Activated CD4-positive, alpha-beta T cell treated with anti-CD3 and anti-CD28 coated beads, Interleukin-2, amount 50 U/mL, for 4 hours (primary cell): ENCODE measurements around the gene MYH16.
"Not testable (repeated sequence)": the region's sequence is repeated elsewhere in the genome, so short reads cannot be mapped to it uniquely, and the experiment has no call there.

ENCODE experiments used
- DNase-seq, 2 experiments: peaks; one replicate each; pipeline ENCODE4 v3.0.0-alpha.2; 2020

Gene MYH16

DNA sequence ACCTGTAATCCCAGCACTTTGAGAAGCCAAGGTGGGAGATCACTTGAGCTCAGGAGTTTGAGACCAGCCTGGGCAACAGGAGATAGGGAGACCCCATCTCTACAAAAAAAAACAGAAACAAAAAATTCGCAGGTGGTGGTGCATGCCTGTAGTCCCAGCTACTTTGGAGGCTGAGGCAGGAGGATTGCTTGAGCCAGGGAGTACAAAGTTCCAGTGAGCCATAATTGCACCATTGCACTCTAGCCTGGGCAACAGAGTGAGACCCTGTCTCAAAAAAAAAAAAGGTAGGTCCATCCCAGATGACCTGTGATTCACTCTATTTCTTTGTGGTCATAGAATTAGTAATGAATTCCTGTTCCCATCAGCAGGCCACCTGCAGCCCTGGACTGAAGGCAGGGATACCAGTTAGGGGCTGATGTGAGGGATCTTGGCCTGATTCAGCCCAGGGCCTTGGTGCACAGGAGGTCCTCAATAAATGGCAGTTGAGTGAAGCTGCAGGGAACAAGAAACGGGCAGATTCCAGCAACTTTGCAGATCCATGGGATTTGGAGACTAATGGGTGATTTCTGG lies at the start of gene MYH16:
TSS of gene MYH16 (plus strand) at position 364 of the 570 bp plus-strand sequence.
- no peak for DNase-seq

DNA sequence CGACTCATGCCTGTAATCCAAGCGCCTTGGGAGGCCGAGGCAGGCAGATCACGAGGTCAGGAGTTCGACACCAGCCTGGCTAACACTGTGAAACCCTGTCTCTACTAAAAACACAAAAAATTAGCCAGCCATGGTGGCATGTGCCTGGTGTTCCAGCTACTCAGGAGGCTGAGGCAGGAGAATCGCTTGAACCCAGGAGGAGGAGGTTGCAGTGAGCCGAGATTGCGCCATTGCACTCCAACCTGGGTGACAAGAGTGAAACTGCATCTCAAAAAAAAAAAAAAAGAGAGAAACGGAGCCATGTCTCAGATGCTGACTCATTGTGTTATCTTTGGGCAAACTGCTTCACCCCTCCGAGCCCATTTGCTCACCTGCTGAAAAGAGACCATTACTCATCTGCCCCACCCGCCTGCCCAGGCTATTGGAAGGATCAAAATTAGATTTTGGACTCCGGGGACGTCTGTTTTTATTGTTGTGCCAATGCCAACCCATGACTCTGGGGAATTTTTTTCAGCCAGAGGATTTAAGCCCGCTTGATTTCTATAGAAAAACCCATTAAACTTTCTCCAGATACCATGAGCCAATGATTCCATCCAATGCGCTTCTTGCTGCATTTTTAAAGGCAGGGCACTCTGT lies 48.3 kb upstream of the MYH16 start:
- not testable (repeated sequence) for DNase-seq

DNA sequence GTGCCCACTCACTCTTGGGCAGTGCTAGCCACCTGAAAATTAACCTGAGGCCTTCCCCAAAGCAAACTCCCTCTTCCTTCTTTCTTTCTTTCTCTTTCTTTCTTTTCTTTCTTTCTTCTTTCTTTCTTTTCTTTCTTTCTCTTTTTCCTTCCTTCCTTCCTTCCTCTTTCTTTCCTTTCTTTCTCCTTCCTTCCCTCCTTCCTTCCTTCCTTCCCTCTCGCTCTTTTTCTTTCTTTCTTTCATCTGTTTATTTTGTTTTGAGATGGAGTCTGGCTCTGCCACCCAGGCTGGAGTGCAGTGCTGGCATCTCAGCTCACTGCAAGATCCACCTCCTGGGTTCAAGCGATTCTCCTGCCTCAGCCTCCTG lies 47.8 kb upstream of the MYH16 start:
- no peak for DNase-seq

DNA sequence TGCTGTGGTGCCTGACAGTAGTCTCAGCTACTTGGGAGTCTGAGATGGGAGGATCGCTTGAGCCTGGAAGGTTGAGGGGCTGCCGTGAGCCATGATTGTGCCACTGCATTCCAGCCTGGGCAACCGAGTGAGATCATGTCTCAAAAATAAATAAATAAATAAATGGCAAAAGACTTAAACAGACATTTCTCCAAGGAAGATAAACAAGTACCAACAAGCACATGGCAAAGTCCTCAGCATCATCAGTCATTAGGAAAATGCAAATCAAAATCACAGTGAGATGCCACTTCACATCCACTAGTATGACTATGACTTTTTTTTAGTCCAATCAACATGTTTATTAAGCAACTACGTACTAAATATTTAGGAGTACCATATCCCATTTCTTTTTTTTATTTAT lies 43.4 kb upstream of the MYH16 start:
- DNase-seq, result no peak

DNA sequence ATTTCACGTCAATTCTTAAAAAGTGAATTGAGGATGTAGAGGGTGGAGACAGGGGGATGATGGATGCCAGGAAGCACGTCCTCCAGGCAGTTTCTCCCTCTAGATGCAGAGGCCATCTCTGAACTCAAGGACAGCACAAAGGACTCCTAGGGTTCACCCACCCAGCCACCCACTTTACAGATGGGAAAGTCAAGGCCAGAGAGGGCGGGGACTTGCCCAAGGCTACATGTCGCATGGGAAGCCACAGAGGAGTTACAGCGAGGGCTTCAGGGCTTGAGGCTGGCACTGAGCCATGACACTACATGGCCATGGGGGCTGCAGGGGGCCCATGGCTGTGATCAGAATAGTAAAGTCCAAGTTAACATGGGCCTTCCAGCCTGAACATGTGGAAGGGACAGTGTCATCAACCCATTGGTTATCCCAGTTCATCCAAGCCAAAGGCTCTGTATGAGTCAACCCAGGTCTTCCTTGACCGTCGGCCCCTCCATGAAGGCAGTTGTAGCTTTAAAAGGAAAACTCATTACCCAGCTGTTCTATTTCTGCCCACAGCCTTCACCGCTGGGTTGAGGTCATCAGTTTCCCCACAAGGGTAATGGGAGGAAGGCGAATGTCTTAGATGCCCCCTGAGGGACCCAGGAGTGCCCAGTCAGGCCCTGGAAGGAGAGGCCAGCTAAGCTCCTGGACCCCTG lies 40.4 kb upstream of the MYH16 start:
- no peak for DNase-seq

DNA sequence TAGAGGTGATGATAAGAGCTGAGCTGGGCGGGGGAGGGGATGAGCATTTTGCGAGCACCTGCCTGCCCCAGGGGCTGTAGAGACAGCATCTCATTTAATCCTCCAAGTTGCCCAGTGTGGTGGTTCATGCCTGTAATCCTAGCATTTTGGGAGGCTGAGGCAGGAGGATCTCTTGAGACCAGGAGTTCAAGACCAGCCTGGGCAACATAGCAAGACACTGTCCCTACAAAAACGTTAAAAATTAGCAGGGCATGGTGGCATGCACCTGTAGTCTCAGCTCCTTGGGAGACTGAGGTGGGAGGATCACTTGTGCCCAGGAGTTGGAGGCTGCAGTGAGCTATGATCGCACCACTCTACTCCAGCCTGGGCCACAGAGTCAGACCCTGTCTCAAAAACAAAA lies 39.7 kb upstream of the MYH16 start:
- DNase-seq, result not testable (repeated sequence)

DNA sequence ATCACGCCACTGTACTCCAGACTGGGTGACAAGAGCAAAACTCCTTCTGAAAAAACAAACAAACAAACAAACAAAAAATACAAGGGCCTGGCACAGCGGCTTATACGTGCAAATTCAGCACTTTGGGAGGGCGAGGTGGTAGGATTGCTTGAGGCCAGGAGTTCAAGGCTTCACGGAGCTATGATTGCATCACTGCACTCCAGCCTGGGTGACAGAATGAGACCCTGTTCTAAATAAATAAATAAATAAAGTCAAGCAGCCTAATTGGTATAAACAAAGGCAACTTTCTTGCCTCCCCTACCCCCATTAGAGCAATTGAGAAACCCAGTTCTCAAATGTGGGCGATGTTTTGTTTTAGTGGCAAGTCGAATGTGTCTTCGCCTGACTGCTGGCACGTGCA lies 38.5 kb upstream of the MYH16 start:
- no peak for DNase-seq

DNA sequence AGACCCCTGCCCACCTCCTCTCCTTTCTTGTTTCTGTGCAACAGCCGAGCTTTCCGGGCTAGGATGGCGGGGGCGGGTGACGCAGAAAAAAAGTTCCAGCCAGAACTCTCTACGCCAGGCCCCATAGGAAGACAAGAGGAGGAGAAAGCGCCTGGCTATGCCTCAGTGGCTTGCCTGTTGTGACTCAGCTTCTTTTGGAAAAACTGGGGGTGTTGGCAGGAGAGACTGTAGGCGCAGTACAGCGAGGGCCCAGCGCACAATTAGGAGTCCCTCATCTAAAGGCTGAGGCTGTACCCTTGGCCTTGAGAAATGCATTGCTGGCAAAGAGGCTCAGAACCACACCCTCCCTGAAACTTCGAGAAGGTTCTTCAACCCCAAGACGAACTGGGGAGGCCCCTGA lies 36.7 kb upstream of the MYH16 start:
- no peak for DNase-seq

DNA sequence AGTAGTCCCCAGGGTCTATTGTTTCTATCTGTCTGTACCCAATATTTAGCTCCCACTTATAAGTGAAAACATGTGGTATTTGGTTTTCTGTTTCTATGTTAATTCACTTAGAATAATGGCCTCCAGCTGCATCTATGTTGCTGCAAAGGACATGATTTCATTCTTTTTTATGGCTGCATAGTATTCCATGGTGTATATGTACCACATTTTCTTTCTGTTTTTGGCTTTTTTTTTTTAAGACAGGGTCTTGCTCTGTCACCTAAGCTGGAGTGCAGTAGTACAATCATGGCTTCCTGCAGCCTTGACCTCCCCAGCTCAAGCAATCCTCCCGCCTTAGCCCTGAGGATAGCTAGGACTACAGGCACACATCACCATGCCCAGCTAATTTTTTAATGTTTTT lies 34.8 kb upstream of the MYH16 start:
- not testable (repeated sequence) for DNase-seq

DNA sequence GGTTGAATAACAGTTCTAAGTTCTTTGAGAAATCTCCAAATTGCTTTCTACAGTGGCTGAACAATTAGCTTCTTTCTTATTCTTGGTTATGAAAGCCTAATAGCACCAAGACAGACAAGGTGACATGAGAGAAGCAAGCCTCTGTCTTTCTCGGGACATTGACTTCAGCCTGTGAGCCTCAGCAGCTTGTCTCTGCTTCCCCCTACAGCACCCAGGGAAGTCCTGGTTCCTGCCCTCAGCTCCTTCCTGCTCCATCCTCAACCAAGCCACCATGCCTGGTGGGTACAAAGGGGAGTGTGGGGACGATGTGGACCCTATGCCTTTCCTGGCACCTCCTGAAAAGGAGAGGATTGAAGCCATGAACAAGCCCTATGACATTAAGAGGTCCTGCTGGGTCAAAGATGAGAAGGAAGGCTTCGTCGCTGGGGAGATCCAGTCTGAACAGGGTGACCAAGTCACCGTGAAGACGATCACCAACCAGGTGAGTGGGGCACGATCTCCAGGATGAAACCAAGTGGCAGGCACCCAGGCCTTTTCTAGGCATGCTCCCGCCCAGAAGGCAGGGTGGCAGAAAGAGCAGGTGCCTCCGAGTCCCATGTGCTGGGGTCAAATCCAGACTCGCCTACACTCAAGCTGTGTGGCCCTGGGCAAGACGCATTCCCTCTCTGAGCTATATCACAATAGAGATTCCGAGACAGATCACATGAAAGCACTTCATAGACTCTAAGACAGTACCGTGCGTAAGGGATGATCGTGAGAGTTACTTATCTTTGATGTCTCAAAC lies 33.9 kb upstream of the MYH16 start:
- no peak for DNase-seq

DNA sequence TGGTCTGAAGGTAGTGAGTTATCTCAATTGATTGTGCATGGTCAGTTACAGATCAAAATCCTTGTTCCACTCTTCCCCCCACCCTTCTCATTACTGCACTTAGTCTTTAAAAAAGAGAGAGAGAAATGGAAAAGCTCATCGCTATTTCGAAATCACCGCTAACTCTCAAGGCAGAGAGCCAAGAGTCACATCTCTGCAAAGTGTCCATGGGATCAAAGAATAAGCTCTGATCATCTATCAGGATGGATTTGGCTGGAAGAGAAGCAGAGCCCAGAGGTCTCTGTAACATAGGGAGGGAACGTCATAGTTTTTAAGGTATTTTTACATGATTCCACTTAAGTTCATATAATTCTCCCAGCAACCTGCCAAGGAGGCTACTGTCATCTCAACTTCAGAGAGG lies 30.0 kb upstream of the MYH16 start:
- DNase-seq, result no peak

DNA sequence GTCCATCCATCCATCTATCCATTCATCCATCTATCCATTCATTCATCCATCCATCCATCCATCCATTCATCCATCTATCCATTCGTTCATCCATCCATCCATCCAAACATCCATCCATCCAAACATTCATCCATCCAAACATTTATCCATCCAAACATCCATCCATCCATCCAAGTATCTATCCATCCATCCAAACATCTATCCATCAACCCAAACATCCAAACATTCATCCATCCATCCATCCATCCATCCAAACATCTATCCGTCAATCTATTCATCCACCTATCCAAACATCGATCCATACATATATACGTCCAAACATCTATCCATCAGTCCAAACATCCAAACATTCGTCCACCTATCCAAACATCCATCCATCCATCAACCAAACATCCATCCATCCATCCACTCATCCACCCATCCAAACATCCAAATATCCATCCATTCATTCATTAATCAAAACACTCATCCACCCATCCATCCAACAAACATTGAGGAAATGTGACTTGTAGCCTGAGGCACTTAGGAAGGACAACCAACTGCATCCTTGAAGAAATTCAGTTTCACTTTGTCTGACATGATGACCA lies 28.8 kb upstream of the MYH16 start:
- DNase-seq, result no peak

DNA sequence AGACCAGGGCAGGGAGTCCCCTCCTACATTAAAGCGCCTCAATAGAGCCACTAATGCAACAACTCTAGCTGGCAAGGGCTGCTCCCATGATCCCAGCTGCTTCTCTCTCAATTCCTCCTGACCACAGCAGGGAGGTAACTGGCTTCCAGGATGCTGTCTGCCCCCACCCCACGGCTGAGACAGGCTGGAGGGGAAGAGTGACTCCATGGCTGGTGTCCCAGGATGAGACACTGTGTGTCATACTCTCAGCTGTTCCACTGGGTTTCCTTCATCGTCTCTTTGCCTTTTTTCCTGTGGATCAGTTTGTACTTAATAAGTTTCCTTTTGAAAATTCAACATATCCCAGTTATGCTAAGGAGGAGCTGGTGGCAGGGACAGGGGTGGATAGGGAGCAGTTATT lies 27.7 kb upstream of the MYH16 start:
- DNase-seq, result no peak

DNA sequence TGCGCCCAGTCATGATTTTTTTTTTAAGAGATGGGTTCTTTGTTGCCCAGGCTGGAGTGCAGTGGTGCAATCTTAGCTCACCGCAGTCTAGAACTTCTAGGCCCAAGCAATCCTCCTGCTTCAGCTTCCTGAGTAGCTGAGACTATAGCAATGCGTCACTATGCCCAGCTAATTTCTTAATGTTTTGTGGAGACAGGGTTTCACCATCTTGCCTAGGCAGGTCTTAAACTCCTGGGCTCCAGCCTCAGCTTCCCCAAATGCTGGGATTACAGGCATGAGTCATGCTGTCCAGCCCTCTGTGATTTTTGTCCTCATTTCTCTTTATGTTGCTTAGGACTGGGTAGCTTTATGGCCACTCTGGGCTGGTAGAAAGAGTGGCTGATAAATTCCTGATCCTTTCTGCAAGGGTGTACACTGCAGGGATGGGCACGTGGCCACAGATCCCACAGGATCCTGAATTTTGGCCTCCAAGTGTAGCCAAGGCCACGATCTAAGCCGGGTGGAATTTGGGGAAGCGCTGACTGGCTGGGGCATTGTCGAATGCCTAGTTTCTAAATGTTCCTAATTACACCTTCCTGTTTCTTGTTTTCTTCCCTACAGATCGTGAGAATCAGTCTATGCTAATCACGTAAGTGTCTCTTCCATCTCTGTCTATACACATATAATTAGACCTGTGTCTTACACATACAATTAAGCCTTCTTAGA lies 24.1 kb upstream of the MYH16 start:
- no peak for DNase-seq

DNA sequence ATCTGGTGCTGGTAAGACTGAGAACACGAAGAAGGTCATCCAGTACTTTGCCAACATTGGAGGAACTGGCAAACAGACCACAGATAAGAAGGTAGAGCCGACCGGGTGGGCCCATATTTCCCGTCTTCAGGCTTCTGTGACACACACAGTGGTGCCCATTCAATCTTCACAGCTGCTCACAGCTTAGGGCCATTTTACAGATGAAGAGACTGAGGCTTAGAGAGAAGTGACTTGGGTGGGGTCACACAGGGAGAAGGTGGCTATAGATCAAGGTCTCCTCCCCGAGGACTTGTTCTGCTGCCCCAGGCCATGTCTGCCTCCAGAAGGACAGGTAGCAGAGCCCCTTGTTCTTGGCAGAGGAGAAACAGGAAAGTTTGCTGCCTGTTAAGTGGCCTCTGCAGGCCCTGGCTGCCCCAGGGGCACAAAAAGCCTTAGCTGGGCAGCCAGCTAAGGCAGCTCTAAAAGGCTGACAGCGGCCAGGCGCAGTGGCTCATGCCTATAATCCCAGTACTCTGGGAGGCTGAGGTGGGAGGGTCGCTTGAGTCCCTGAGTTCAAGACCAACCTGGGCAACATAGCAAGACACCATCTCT lies 22.6 kb upstream of the MYH16 start:
- no peak for DNase-seq

DNA sequence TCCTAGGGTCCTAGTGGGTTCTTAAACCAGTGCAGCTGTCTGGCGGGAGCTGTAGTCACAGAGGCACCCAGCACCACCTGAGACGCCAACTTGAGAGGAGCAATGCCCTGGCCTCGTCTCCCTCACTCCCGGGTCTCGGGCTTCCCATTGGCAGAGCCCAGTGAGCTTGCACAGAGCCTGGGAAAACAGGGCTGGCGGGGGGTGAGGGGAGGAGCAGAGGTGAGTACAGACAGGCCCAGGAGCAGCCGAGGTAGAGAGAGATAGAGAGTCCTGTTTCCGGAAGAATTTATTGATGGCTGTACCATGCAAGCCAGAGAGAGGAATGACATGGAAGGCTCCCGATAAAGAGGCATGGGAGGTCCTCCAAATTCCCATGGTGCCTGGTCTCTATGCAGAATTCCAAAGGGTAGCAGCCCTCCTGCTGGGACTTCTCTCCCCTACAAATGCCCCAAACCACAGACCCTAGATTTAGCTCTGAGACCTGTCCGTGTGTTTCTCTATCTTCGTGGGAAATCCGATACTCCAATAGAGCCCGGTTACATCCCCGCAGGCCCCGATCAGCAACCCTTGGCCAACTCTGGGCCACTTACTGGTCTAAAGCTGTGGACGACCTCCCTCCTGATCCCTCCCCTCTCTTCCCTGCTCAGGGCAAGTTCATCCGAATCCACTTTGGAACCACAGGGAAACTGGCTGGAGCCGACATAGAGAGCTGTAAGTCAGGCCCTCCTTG lies 20.3 kb upstream of the MYH16 start:
- no peak for DNase-seq

DNA sequence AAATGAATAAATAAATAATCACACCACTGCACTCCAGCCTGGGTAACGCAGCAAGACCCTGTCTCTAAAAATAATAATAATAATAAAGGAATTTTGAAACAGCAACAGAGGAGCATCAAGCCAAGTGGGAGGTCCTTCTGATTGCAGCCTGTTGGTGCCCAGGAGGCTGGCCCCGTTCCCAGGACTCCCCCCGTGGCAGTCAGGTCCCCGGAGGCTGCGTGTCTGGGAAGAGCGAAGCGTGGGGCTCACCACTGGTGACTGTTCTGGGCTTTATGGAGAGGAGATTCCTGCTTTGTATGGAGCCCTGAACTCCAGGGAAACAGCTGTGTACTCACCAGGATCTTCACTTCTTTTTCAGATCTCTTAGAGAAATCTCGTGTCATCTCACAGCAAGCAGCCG lies 19.3 kb upstream of the MYH16 start:
- DNase-seq, result no peak

DNA sequence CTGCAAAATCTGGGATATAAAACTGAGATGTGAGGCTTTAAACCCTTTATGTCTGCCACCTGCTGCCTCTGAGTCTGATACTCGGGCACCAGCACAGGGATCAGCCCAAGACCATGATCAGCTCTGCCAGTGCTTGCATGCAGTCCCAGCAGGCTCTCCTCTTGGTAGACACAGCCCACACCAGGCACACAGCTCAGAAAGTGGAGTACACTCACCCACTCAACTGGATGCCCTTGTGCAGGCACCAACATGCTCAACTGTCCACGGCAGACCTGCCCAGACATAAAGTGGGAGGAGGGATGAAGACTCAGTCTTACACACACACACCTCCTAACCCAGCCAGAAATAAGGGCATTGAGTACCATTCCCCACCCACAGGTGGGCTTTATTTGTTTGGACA lies 18.2 kb upstream of the MYH16 start:
- DNase-seq, result no peak

DNA sequence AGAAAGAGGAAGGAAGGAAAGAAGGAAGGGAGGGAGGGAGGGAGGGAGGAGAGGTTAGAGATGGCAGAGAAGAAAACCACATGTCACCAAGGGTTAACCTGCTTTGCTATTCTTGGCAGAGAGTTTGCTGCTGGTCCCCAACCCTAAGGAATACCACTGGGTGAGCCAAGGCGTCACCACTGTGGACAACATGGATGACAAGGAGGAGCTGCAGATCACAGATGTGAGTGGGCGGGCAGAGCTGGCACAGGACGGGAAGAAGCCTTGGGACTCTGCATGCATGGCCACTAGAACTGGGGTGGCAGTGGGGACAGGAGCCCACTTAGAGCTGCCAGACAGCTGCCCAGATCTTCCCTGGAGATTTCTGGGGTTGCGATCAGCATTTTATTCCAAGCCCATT lies 17.2 kb upstream of the MYH16 start:
- no peak for DNase-seq

DNA sequence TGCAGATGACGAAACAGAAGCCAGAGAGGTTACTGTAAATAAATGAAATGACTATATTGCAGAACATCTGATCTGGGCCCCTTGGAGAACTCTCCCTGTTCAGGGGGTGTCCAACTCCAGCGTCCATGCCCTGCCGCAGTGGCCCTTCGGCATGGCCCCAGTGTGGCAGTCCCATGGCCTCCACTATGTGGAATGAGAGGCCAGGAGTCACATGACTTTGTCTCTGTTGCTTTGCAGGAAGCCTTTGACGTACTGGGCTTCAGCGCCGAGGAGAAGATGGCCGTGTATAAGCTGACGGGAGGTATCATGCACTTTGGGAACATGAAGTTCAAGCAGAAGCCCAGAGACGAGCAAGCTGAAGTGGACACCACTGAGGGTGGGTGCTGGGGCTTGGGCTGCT lies 15.6 kb upstream of the MYH16 start:
- DNase-seq, result no peak

DNA sequence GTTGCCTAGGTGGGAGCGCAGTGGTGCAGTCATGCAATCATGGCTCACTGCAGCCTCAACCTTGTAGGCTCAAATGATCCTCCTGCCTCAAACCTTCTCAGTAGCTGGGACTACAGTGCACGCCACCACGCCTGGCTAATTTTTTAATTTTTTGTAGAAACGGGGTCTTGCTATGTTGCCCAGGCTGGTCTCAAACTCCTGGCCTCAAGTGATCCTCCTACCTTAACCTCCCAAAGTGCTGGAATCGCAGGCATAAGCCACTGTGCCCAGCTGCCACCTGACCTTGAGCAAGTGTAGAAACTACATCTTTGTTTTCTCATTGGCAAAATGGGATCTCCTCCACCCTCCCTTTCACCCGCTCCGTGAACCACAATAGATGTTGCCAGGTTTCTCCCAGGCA lies 15.0 kb upstream of the MYH16 start:
- no peak for DNase-seq

DNA sequence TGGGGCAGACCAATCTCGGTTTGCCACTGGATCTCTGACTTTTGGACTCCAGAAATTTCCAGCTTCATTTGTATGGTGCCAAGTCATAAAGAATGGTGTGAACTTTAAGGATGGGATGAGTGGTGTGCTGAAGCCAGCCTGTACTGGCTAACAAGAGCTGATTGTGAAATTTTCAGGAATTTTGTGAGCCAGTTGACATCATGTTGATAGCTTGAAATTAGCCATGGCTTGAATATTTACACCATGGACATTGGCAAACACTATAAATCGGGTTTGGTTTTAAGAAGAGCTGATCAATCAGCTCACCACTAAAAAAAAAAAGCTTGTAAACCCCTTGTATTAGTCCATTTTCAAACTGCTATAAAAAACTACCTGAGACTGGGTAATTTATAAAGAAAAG lies 14.1 kb upstream of the MYH16 start:
- no peak for DNase-seq
